Uterus (tissue), 2 donors: ENCODE measurements around the gene SCGB1D1.

Source experiments
- POLR2A ChIP-seq, 2 donors: fragments of 450-650 bp; IDR thresholded peaks; one replicate each; pipeline ENCODE4 v1.6.1; 2016; ENCODE audit warnings: antibody characterized with exemption in 2 of 2, mild to moderate bottlenecking in 1 of 2, moderate library complexity in 1 of 2
- TF ChIP-seq, protein P1 (sequence below), 4 experiments: fragments of 200-600 bp in 2 of 4; fragments of 450-650 bp in 2 of 4; sonication (generic) in 2 of 4; IDR thresholded peaks; one replicate each; pipeline ENCODE4 v1.5.1; 2016 to 2019; ENCODE audit warnings: antibody characterized with exemption in 4 of 4, mild to moderate bottlenecking in 2 of 4, moderate library complexity in 1 of 4

DNA sequence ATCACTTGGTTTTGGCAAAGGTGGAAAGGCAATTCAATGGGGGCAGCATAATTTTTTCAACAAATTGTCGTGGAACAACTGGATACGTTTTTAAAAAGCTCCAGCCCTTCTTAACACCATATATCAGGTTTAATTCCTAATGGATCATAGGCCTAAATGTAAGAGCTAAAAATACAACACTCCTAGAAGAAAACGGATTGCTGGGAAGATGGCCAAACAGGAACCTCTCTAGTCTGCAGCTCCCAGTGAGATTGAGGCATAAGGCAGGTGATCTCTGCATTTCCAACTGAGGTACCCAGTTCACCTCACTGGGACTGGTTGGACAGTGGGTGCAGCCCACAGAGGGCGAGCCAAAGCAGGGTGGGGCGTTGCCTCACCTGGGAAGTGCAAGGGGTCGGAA is 32.4 kb upstream of the SCGB1D1 start:
- TF ChIP-seq, protein P1, sequence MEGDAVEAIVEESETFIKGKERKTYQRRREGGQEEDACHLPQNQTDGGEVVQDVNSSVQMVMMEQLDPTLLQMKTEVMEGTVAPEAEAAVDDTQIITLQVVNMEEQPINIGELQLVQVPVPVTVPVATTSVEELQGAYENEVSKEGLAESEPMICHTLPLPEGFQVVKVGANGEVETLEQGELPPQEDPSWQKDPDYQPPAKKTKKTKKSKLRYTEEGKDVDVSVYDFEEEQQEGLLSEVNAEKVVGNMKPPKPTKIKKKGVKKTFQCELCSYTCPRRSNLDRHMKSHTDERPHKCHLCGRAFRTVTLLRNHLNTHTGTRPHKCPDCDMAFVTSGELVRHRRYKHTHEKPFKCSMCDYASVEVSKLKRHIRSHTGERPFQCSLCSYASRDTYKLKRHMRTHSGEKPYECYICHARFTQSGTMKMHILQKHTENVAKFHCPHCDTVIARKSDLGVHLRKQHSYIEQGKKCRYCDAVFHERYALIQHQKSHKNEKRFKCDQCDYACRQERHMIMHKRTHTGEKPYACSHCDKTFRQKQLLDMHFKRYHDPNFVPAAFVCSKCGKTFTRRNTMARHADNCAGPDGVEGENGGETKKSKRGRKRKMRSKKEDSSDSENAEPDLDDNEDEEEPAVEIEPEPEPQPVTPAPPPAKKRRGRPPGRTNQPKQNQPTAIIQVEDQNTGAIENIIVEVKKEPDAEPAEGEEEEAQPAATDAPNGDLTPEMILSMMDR (IDR thresholded peaks at IDR 0.05) = no peak
- no peak for TF ChIP-seq POLR2A (IDR thresholded peaks at IDR 0.05)
